HG02798 (cell line): ENCODE results near the gene SLC2A6.

Source experiments
- ATAC-seq: cut with Tn5 transposase; IDR thresholded peaks from one replicate; pipeline ENCODE4 v1.9.1; 2021; ENCODE audit warnings: mild to moderate bottlenecking; ENCODE audit not compliant: unreplicated experiment, poor library complexity

SLC2A6 gene

DNA sequence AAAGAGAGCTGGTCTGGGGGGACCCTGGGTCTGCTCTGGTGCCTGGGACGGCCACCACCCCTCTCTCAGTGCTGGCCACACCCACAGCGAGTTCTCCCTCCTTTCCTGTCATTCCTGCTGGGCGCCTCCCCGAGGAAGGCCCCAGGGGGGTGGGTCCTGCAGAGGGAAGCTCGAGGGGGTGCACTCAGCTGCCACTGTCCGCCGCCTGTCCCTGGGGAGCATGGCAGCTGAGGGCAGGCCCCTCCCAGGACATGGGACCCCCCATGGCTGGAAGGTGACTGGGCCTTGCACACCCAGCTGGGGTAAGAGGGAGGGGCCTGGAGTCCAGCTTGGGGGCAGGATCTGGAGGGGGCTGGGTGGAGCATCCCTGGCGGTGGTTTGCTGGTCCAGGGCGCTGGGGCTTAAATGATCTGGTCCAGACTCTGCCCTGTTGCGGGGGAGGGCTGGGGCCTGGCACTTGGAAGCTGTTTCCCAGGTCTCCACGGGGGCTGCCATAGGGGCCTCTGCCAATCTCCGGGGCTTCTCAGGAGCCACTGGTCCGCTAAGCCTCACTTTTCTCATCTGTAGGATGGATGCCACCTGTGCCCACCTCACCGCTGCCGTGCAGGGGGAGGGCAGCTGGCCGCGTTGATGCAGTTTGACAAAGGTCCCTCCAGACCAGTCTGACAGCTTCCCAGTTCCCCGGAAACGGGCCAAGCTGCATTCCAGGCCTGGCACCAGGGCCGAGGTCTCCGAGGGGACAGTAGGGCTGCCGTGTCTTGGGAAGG is 6.0 kb upstream of the SLC2A6 start:
- ATAC-seq, result no peak

DNA sequence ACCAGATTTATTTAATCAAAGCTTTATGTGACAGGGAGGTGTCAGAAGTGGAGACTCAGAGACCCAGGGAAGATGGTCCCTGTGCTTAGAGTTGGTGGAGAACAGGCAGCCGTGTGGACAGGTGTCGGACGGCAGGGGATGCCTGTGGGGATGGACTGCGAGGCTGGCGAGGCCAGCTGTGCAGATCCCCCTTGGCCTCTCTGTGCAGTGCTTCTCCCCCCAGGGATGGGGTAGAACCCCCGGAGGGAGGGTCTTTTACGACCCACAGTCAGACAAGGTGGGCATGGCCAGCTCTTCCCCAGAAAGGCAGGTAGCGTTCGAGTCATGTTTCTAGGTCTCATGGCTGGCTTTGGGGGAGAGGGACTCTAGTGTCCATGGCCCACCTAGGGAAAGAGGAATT is 4.7 kb upstream of the SLC2A6 start:
- no peak for ATAC-seq

DNA sequence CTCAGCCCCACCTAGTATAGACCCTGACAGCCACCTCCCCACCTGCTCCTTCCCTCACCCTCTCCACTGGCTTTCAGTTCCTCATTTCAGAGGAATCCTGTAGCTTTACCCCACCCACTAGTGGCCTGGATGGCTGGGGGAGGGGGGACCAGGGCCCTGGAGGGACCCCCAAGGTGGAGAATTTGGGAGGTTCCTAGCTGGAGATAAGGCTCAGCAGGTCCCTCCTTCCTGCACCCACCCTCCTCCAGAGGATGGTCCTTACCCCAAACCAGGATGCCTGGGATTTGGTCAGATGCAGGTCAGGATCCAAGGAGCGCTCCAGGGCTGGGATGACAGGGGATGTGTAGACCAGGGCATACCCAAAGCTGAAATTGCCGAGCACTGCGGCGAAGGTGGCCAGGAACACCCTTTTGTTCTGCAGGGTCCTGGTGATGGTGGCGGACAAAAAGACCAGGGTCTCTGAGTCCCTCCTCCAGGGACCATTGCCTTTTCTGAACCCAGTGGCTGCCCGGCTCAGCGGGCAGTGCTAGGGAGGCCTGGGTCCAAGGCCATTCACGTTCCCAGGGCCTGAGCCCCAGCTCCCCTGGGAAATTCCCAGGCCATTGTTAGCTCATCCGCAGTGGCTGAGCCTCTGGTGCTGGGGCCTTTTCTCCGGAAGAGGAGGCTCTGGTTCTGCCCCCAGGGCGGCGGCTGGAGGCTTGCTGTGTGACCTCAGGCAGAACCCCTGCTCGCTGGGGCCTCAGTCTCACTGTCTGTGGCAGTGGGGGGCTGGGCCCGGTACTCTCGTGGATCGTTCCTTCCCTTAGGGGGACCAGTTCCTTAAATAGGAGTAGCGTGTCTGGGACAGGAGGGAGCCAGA is 678 bp downstream of the SLC2A6 start:
- peak; percentile 29 for ATAC-seq

DNA sequence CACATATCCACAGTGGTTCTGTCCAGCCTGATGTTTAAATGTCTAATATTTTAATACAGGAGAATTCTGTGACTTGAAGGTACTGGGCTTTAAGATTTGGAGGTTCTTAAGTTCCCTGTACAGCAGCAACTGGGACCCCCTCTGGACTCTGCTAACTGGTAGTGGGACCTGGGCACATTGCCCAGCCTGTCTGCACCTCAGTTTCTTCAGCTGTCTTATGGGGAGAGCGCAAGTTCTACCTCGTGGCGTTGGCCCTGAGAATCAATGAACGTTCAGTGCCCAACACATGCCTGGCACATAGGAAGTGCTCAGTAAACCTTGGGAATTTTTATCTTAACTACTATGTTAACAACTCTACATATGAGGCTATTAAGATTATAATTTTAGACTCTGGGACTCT is 1.4 kb downstream of the SLC2A6 start:
- no peak for ATAC-seq

DNA sequence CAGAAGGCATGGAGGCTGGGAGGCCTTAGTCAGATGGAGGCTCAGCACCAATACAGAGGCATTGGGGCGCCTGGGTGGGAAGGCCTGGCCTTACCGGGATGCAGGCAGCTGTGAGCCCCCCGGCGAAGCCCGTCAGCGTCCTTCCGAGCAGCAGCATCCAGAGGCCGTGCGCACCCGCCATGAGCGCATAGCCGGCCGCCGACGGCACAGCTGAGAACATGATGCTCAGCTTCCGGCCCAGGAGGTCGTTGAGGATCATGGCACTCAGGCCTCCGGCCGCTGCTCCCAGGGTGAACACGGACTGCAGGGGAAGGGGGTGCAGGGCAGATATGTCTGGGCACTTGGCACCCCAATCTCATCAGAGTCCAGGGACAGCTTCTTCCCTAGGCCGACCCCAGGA is 2.0 kb downstream of the SLC2A6 start:
- no peak for ATAC-seq

DNA sequence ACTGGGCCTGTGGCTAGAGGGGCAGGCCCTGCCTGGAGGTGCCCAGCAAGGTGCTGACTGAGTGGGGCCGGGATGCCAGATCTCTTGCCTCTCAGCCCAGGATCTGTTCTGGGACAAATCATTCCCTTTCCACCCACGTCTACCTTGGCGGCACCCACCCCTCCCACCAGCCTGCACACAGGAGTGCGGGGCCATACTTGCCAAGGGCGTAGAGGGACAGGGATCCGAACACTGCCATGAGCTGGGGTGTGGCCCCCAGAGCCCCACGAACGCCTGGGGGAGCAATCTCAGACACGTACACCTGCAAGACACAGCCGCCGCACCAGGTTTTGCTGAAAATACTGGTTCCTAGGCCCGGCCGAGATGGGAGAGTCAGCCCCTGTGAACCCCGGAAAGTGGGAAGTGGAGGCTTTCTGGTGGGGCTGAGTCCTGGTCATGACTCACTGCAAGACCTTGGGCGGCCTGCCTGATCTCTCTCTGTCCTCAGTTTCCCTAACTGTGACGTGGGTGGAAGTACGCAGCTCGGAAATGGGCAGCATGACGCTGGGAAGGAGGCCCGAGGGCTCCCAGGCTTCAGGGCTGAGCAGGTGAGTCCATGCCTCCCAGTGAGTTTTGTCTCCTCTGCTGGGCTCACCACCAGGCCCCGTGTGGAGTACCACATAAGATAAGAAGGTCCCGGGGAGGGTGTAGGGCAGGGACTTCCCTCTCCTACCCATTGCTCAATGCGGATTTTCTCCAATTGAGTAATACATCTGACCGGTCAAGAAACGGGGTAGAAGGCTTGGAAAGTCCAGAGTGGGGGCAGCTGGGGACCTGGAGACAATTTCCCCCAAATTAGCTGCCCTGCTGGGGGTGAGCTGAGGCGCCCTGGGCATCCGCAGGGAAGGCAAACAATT is 2.6 kb downstream of the SLC2A6 start:
- ATAC-seq, result no peak

DNA sequence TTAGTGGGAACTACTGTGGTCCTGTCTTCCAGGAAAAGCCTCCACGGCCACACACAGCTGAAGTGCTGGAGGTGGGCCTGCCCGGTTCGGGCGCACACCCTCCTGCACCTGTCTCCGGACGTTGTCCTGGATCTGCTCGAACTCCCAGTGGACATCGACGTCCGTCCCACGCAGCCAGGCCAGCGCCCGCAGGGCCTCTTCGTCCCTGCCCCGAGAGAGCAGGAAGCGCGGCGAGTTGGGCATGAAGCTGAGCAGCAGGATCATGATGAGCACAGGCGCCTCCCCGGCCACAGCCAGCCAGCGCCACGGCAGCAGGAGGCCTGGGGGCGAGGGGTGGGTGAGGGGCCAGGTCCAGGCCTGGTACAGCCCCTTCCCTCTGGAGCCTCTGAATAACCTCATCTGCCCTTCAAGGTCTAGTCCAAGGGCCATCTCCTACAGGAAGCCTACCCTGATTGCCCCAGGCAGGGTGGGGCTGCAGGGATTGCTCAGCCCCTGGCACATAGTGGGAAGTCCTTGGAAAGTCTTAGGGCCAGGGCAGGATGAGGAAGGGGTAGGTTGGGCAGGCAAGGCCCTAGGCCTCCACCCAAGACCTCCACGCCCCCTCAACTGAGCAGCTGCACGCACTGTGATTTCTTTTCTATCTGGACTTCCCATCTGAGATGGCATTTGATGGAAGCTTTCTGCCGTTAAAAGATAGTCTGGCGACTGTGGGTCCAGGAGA is 3.4 kb downstream of the SLC2A6 start:
- no peak for ATAC-seq

DNA sequence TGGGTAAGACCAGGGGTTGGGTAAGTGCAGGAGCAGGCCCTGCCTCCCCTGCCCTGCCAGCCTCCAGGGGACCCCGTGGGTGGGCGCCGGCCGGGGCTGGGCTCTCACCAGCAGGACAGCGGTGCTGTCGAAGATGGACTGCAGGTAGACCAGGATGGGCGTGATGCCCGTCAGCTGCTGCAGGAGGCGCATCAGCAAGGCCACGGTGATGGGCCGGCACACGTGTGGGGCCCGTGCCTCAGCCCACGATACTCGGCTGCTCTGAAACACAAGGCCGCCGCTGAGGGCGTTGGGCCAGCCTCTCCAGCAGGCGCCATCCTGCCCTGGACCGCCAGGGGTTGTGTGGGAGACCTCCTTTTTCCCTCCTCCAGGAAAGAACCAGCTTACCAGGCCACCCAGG is 4.0 kb downstream of the SLC2A6 start:
- no peak for ATAC-seq

DNA sequence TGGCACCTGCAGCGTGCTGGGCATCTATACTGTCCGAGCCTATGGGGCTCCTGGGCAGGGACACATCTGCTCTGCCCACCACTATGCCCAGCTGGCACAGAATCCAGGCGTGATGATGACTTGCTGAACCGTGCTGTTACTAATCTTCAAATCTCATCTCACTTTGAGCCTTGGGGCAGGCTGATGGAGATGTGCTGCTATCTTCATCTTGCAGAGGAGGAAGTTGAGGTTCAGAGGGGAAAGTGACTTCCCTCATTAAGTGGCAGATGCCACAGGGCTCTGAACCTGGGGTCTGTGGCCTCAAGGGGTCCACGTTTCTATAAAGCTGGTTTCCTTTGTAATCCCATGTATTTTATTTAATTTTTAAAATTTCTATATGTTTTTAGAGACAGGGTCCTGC is 4.7 kb downstream of the SLC2A6 start:
- no peak for ATAC-seq

DNA sequence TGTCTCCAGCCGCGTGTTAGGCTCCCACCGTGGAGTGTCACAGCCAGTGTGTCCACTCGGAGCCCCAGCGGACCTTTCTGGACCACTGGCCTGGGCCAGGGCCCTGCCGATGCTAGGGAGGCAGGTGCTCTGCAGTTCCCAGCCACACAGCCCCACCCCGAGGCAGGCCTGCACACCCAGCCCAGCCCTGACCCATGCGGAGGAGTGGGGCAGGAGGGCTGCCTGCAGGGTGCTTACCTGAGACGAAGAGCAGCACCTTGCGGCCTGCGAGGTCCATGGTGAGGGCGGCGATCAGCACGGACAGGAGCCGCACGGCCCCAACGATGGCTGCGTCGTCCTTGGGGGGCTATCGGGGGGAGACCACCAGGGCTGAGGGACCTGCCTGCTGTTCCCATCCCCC is 5.2 kb downstream of the SLC2A6 start:
- no peak for ATAC-seq

DNA sequence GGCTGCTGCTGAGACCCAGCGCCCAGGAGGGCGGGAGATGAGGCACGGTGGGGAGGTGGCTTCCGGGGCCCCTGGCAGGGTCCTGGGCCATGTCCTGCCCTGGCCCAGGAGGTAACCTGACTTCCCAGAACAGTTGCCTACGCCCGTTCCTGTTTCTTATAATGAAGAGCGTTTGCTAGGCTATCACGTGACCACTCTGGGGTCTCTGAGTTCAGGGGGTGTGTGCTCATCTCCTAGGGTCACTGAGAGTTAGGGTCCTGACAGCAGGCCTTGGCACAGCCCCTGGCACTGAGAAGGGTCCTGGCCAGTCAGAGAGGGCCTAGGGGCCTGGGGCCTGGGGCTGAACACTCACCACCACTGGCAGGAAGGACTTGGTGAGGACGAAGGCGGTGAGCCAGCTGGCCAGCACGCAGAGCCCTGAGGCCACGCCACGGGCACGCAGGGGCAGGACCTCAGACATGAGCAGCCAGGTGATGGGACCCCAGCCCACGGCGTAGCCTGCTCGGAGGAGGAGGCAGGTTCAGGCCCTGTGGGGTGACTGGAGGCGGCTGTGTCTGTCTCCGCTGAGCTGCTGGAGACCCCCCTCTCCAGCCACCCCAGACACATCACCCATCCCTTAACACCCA is 6.0 kb downstream of the SLC2A6 start:
- no peak for ATAC-seq

DNA sequence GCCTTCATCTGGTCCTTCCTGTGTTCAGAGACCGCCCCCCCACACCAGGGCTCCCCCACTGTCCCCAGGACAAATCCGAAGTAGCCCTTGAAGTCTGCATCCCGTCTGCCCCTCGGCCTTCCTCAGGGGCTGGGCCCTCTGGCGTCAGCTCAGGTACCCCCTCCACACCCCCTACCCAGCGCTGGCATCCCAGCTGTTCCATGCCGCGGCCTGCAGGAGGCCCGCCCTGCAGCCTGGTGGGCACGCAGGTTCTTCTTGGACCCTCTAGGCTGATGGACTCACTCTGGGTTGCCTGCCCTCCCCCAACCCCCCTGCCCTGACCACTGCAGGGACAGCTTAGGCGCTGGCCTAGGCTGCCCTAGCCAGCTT is 6.6 kb downstream of the SLC2A6 start:
- no peak for ATAC-seq

DNA sequence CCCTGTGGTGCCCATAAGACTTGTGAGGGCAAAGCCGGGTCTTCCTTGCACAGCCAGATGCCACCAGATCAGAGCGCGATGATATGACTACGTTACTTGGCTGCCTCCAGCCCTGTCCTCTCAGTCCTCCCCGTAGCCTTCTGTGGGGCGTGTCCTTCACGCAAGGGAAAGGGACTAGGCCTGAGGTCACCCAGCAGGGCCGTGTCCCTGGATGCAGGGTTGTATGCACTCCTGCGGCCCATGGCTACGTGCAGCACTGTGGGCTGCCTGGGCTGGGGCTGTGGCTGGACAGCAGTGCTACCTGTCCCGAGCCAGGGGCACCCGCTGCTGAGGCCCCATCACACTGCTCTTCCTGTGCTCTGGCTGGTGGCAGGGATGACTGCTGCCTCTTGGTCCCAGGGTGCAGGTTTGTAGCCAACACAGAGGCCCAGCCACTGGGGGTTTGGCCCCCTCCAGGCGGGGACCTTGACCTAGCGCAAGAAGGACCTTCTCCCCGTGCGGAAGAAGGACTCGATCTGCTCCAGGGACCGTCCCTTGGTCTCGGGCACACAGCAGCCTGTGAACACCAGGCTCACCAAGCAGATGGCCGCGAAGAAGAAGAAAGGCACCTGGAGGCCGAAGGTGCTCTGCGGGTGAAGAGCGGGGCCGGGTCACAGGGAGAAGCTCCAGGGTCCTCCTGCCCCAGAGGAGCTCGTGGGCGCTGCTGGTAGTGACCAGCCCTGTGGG is 7.2 kb downstream of the SLC2A6 start:
- no peak for ATAC-seq

DNA sequence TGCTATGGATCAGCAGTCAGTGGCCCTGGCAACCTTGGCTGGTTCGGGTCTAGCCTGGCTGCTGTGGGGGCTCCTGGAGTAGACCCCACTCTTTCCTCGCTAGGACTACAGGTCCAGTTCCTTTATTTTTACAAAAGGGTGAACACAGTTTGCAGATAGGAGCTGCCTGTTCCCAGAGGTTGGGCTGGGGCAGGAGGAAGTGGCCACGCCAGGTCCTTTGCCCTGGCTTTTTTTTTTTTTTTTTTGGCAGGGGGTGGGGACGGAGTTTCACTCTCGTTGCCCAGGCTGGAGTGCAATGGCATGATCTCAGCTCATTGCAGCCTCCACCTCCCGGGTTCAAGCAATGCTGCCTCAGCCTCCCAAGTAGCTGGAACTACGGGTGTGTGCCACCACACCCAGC is 7.9 kb downstream of the SLC2A6 start:
- no peak for ATAC-seq

DNA sequence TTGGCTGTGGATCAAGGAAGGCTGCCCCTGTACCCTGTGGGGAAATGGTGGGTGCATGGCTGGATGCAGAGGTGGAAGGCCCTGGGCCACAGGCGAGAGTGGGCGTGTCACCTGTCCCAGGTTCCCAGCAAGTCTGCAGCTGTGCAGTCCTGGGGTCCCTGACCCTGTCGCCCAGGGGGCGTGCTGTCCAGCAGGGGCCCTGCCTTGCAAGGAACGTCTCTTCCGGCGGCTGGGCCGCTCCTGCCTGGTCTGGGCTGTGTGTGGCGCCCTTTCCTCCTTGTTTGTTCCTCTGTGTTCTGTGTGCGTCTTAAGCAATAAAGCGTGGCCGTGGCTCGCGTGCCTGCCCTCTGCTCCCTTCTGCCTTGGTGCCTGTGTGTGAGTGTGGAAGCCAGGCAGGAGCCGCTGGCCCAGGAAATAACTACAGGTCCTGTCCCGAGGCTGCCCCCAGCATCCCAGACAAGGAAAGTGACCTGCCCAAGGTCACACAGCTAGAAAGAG is 8.4 kb downstream of the SLC2A6 start:
- ATAC-seq, result no peak

DNA sequence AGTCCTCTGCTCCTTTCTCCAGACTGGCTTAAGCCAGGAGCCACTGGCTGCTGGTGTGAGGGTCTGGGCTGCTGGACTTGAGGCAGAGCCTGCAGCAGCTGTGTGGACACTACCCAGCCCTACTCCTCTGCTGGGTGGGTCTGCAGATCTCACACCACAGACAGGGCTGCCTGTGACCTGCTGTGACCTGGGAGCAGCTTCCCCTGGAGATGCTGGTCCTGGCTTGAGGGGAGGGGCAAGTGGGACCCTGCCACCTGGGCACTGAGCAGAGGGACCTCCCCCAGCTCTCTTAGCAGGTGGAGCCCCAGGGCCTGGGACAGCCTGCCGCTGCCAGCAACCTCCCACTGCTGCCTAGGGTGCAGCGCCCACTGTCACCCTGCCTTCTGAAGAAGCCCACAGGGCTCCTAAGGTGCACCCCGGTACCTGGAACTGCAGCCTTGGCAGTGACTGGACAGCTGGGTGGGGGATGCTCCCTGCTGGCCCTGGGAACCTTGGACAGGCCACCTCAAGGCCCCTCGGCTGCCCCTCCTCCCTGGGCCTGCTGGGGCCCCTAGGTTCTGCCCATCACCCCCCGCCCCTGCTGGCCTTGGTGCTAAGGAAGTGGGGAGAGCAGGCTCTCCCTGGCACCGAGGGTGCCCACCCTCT is 10.0 kb downstream of the SLC2A6 start:
- ATAC-seq, result no peak

DNA sequence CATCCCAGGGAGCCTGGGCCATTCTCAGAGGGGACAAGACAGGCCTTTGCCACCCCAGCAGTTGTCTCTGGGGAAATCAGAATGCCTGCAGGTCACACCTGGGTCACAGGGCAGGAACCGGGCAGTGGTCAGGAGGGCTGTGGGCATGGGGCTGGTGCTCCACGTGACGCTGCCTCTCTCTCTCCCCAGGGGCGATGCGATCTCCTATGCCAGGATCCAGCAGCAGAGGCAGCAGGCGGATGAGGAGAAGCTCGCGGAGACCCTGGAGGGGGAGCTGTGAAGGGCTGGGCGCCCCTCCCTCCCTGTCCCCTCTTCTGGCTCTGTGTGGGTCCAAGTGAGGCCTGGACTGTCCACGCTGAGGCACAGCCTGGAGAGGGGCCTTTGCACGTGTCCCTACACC is 10.5 kb downstream of the SLC2A6 start:
- ATAC-seq, result no peak

DNA sequence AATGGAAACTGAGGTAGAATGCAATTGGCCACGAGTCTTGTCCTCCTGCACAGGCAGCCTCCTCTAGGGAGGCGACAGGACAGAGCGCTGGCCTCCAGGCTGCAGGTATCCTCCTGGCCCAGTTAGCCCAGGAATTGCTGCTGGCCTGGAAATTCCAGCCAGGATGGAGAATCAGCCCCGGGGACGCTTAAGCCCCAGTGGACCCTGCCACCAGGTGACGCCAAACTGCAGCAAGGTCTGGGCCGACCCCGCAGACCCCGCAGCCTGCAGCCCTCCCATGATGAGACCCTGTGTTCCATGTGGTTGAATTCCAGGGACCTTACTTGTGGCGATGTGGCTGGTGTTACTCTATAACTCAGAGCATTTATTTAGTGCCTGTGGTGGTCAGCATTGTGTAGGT is 11.8 kb downstream of the SLC2A6 start:
- no peak for ATAC-seq
